Smooth muscle cell (in vitro differentiated cells): ENCODE results near the gene DCLK3. TPM values are rescaled to one million over a fixed set of nuclear protein-coding genes. Genes with fewer than 3 reads are reported as not detected.
A peak's percentile ranks its signal among the peaks of the same experiment; 100 is the strongest.

Source experiments
- DNase-seq: peaks from one replicate; lab custom pipeline; 2025; ENCODE audit not compliant: unreplicated experiment; lab: John Stamatoyannopoulos, UW
- H2AFZ ChIP-seq: fragments of 200-600 bp; sonication (generic); 2 replicates; pipeline ENCODE4 v1.6.0; 2016; ENCODE audit warnings: antibody characterized with exemption, low read depth, mild to moderate bottlenecking
- H3F3A ChIP-seq: fragments of 200-600 bp; sonication (generic); 2 replicates; pipeline ENCODE4 v1.6.0; 2017; ENCODE audit warnings: antibody characterized with exemption, low read depth
- H3K27ac ChIP-seq: fragments of 200-600 bp; sonication (generic); 2 replicates; pipeline ENCODE4 v1.5.1; 2016; ENCODE audit warnings: low read depth, mild to moderate bottlenecking
- H3K27me3 ChIP-seq: fragments of 200-600 bp; sonication (generic); 2 replicates; pipeline ENCODE4 v1.6.1; 2016; ENCODE audit warnings: low read depth, mild to moderate bottlenecking
- H3K36me3 ChIP-seq: fragments of 200-600 bp; sonication (generic); 2 replicates; pipeline ENCODE4 v1.5.1; 2016; ENCODE audit warnings: low read depth
- H3K4me1 ChIP-seq: fragments of 200-600 bp; sonication (generic); 2 replicates; pipeline ENCODE4 v1.5.1; 2016; ENCODE audit warnings: low read depth
- H3K4me2 ChIP-seq: fragments of 200-600 bp; sonication (generic); 2 replicates; pipeline ENCODE4 v1.6.0; 2016; ENCODE audit warnings: mild to moderate bottlenecking
- H3K4me3 ChIP-seq: fragments of 200-600 bp; sonication (generic); 2 replicates; pipeline ENCODE4 v1.5.1; 2016; ENCODE audit warnings: mild to moderate bottlenecking
- H3K79me2 ChIP-seq: fragments of 200-600 bp; sonication (generic); 2 replicates; pipeline ENCODE4 v1.6.0; 2016; ENCODE audit warnings: low read depth, mild to moderate bottlenecking
- H3K9ac ChIP-seq: fragments of 200-600 bp; sonication (generic); 2 replicates; pipeline ENCODE4 v1.6.0; 2016; ENCODE audit warnings: low read depth
- H3K9me3 ChIP-seq: fragments of 200-600 bp; sonication (generic); replicated peaks from 2 replicates; pipeline ENCODE4 v1.5.1; 2016; ENCODE audit warnings: low read depth
- H4K20me1 ChIP-seq: fragments of 200-600 bp; sonication (generic); 2 replicates; pipeline ENCODE4 v1.6.0; 2016; ENCODE audit warnings: low read depth
- CTCF ChIP-seq: fragments of 200-600 bp; sonication (generic); IDR thresholded peaks from 2 replicates; pipeline ENCODE4 v1.5.1; 2017; ENCODE audit warnings: borderline replicate concordance, mild to moderate bottlenecking, antibody characterized with exemption; ENCODE audit not compliant: insufficient read depth, poor library complexity, severe bottlenecking
- WGBS: methylation state at CpG from one replicate; pipeline ENCODE4 v1.1.7; 2016; ENCODE audit warnings: low lambda C conversion rate; 5-methylcytosine and 5-hydroxymethylcytosine counted together
- polyA plus RNA-seq: library from polyadenylated mRNA; unstranded; fragments of >200 nt; fragmentation: Nextera tagmentation; extraction: Ambion mirVana; gene quantifications from 2 replicates; pipeline ENCODE4 v1.2.1, GENCODE V29; 2016
- total RNA-seq: library from RNA; depleted of rRNA; stranded (reverse); fragments of >200 nt; gene quantifications from 2 replicates; pipeline ENCODE4 v1.2.3, GENCODE V29; 2014

DCLK3 gene
- total and polyA plus RNA-seq, 2 experiments from 2014 or later, result not detected

GRCh38 chr3:36733162-36733696 is 31.1 kb downstream of the DCLK3 start:
- 79% methylated on average over 1 of the region's 1 CpG for WGBS
- no peak for TF ChIP-seq CTCF
- Histone ChIP-seq H3F3A (no peaks in the 10 kb centered on the region), H3K4me3 (no peak overlapping the region), H3K36me3 (no peaks in the 10 kb centered on the region), H3K4me1 (no peaks in the 10 kb centered on the region), H2AFZ (no peak overlapping the region), H3K27ac (no peak overlapping the region), H4K20me1 (no peaks in the 10 kb centered on the region), H3K79me2 (no peaks in the 10 kb centered on the region), H3K4me2 (no peak overlapping the region), H3K27me3 (peaks cover 10% of the 10 kb centered on the region), H3K9me3 (no peaks in the 10 kb centered on the region), H3K9ac (no peak overlapping the region)
- DNase-seq, result no peak

DNA sequence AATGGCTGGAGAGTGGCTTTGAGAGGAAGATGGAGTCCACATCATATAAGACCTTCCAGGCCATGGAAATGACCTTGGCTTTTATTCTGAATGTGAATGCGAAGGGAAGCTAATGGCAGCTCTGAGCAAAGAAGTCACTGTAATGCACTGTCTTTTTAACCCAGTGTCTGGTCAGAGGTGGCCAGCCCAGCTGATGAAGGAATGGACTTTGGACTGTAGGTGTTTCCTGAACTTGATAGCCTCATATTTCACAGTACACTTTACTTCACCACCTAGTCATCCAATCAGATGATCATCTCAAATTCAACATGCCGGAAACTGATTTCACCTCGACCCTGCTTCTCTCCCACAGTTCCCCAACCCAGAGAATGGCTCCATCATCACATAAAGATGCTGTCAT is 33.4 kb downstream of the DCLK3 start:
- Histone ChIP-seq H4K20me1 (no peaks in the 10 kb centered on the region), H2AFZ (no peak overlapping the region), H3K9ac (no peak overlapping the region), H3K27me3 (peaks cover 25% of the 10 kb centered on the region), H3K4me3 (no peak overlapping the region), H3K36me3 (no peaks in the 10 kb centered on the region), H3K27ac (no peak overlapping the region), H3F3A (no peaks in the 10 kb centered on the region), H3K79me2 (no peaks in the 10 kb centered on the region), H3K9me3 (no peaks in the 10 kb centered on the region), H3K4me1 (no peaks in the 10 kb centered on the region), H3K4me2 (no peak overlapping the region)
- no peak for DNase-seq
- 94% methylated on average over 3 of the region's 3 CpGs for WGBS
- TF ChIP-seq CTCF, result no peak

DNA sequence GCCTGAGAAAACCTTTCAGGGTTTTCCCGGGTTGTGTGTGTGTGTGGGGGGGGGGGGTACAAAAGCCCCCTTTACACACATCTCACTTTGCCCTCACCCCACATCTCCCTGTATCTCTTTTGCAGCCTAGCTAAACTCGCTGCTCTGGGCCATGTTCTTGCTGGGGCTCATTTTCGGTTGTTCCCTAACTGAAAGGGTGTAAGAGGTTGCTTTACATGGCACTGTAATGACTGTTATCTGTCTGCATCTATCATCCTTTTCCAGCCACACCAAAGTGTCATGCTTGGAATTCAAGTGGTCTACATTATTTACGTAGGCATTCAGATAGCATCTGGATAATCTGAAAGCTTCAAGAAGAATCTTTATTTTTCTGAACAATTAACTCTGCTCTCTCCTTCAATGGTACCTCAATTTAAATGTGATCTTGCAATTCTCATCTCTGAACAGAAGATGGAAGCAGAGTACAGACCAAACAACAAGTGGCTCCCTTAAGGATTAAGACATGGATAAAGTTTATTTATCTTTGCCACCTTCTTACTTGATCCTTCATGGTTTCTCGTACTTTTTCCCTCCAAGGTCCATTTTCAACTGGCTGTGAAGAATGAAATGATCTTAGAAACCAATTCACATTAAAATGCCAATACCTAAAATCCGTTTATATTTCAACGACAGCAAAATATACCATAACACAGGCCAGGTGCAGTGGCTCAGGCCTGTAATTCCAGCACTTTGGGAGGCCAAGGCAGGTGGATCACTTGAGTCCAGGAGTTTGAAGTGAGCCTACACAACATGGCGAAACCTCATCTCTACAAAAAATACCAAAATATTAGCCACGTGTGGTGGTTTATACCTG is 34.9 kb downstream of the DCLK3 start:
- peak; percentile 78 for TF ChIP-seq CTCF
- Histone ChIP-seq H3K27me3 (peaks cover 25% of the 10 kb centered on the region), H3K36me3 (no peaks in the 10 kb centered on the region), H3K9me3 (no peaks in the 10 kb centered on the region), H4K20me1 (no peaks in the 10 kb centered on the region), H3K79me2 (no peaks in the 10 kb centered on the region), H3K4me1 (no peaks in the 10 kb centered on the region), H3F3A (no peaks in the 10 kb centered on the region), H3K27ac (no peak overlapping the region), H2AFZ (no peak overlapping the region), H3K9ac (no peak overlapping the region), H3K4me3 (no peak overlapping the region), H3K4me2 (no peak overlapping the region)
- DNase-seq, result no peak
- WGBS, result 55% methylated on average over 9 of the region's 9 CpGs
